ENCODE data around the gene ZCCHC7.

GRCh38 chr9:37248651-37249163 lies 128.3 kb downstream of the ZCCHC7 start:
- no peak for TF ChIP-seq CTCF (conservative IDR thresholded peaks at IDR 0.05; ENCODE audit: low read depth, low read length)
- TF ChIP-seq EZH2 (IDR thresholded peaks at IDR 0.05; ENCODE audit: borderline replicate concordance, low read depth, low read length, poor library complexity, severe bottlenecking): no peak

Data from A673 (cell line).